Skeletal muscle cell (primary cell): ENCODE measurements around the gene DUS1L.

Source experiments
- DNase-seq: peaks from one replicate; pipeline ENCODE4 v3.0.0-alpha.2; 2010; ENCODE audit warnings: low read depth
- H3K4me3 ChIP-seq: 2 replicates; pipeline ENCODE4 v1.5.1; 2011; ENCODE audit warnings: low read depth, mild to moderate bottlenecking, control low read depth, low read length, moderate library complexity

The DUS1L gene

GRCh38 chr17:82065638-82066303, at the start of gene DUS1L:
DUS1L (minus strand) TSS chr17:82065804; CDS start chr17:82065059, 745 bp downstream.
- peak within 1 kb of the TSS; percentile 86 for H3K4me3 ChIP-seq
- no peak for DNase-seq

GRCh38 chr17:82114872-82115271, 49.3 kb upstream of the DUS1L start:
- H3K4me3 ChIP-seq: no peak overlapping the region
- no peak for DNase-seq

- no peak for DNase-seq
- H3K4me3 ChIP-seq: no peak overlapping the region
These were observed 48.8 kb upstream of the DUS1L start for GRCh38 chr17:82114447-82114846.

- no peak for DNase-seq
These were observed 48.3 kb upstream of the DUS1L start for GRCh38 chr17:82113941-82114340.

GRCh38 chr17:82113422-82113821, 47.8 kb upstream of the DUS1L start:
- no peak for DNase-seq
- no peak overlapping the region for H3K4me3 ChIP-seq

More at GRCh38 chr17:82113941-82114340, 48.3 kb upstream of the DUS1L start:
- no peak overlapping the region for H3K4me3 ChIP-seq

GRCh38 chr17:82112914-82113311, 47.3 kb upstream of the DUS1L start:
- DNase-seq: no peak
- H3K4me3 ChIP-seq: no peak overlapping the region

GRCh38 chr17:82112181-82112913, 46.7 kb upstream of the DUS1L start:
- DNase-seq: no peak
- no peak overlapping the region for H3K4me3 ChIP-seq

- DNase-seq: no peak
These were observed 44.7 kb upstream of the DUS1L start for GRCh38 chr17:82110298-82110697.

GRCh38 chr17:82108961-82109475, 43.4 kb upstream of the DUS1L start:
- H3K4me3 ChIP-seq: no peak overlapping the region
- DNase-seq: no peak

More at GRCh38 chr17:82110298-82110697, 44.7 kb upstream of the DUS1L start:
- H3K4me3 ChIP-seq: no peak overlapping the region

- DNase-seq: no peak
- H3K4me3 ChIP-seq: no peak overlapping the region
These were observed 42.9 kb upstream of the DUS1L start for GRCh38 chr17:82108496-82108945.

GRCh38 chr17:82108038-82108437, 42.4 kb upstream of the DUS1L start:
- DNase-seq: no peak
- H3K4me3 ChIP-seq: no peak overlapping the region

- no peak overlapping the region for H3K4me3 ChIP-seq
- DNase-seq: no peak
These were observed 41.8 kb upstream of the DUS1L start for GRCh38 chr17:82107341-82107860.

GRCh38 chr17:82106688-82107305, 41.2 kb upstream of the DUS1L start:
- DNase-seq: no peak
- no peak overlapping the region for H3K4me3 ChIP-seq

GRCh38 chr17:82105882-82106687, 40.5 kb upstream of the DUS1L start:
- DNase-seq: no peak
- no peak overlapping the region for H3K4me3 ChIP-seq

GRCh38 chr17:82105417-82105881, 39.8 kb upstream of the DUS1L start:
- DNase-seq: no peak
- no peak overlapping the region for H3K4me3 ChIP-seq

GRCh38 chr17:82104797-82105416, 39.3 kb upstream of the DUS1L start:
- H3K4me3 ChIP-seq: no peak overlapping the region
- DNase-seq: no peak

- no peak for DNase-seq
- H3K4me3 ChIP-seq: no peak overlapping the region
These were observed 38.2 kb upstream of the DUS1L start for GRCh38 chr17:82103553-82104451.
